Trophoblast cell (in vitro differentiated cells and primary cell): ENCODE data around the gene PDHX.

Source experiments
- DNase-seq, 2 donors: peaks; one replicate each; pipeline ENCODE4 v3.0.0-alpha.2; 2016
- H2AFZ ChIP-seq: 2 replicates; pipeline ENCODE4 v1.6.1; 2013; ENCODE audit warnings: low read length, moderate library complexity, mild to moderate bottlenecking; ENCODE audit not compliant: insufficient read depth, poor library complexity
- H2AK5ac ChIP-seq: 2 replicates; pipeline ENCODE4 v1.6.1; 2013; ENCODE audit warnings: mild to moderate bottlenecking, low read length
- H2BK120ac ChIP-seq: 2 replicates; pipeline ENCODE4 v1.6.1; 2013; ENCODE audit warnings: low read length, mild to moderate bottlenecking, moderate library complexity; ENCODE audit not compliant: insufficient read depth, poor library complexity
- H2BK12ac ChIP-seq: 2 replicates; pipeline ENCODE4 v1.6.1; 2013; ENCODE audit warnings: mild to moderate bottlenecking, low read length, moderate library complexity
- H2BK5ac ChIP-seq: 2 replicates; pipeline ENCODE4 v1.6.1; 2013; ENCODE audit warnings: low read length, low read depth, moderate library complexity, mild to moderate bottlenecking; ENCODE audit not compliant: poor library complexity
- H3K14ac ChIP-seq: 2 replicates; pipeline ENCODE4 v1.6.1; 2013; ENCODE audit warnings: mild to moderate bottlenecking, low read length
- H3K18ac ChIP-seq: 2 replicates; pipeline ENCODE4 v1.6.1; 2013; ENCODE audit warnings: mild to moderate bottlenecking, low read length
- H3K23ac ChIP-seq: 2 replicates; pipeline ENCODE4 v1.6.1; 2013; ENCODE audit warnings: low read length
- H3K27ac ChIP-seq: 2 replicates; pipeline ENCODE4 v1.5.1; 2013; ENCODE audit warnings: low read depth, mild to moderate bottlenecking, inconsistent platforms, low read length, moderate library complexity
- H3K27me3 ChIP-seq: 2 replicates; pipeline ENCODE4 v1.6.1; 2013; ENCODE audit warnings: inconsistent platforms, mild to moderate bottlenecking, low read length, moderate library complexity; ENCODE audit not compliant: insufficient read depth
- H3K36me3 ChIP-seq, 2 experiments: 1 replicate in 1 of 2; 2 replicates in 1 of 2; pipeline ENCODE4 v1.6.1; 2013; ENCODE audit warnings: low read length in 2 of 2, mild to moderate bottlenecking in 2 of 2, moderate library complexity in 1 of 2; ENCODE audit not compliant: insufficient read depth in 2 of 2, control insufficient read depth in 1 of 2
- H3K4ac ChIP-seq: 2 replicates; pipeline ENCODE4 v1.6.1; 2013; ENCODE audit warnings: low read depth, mild to moderate bottlenecking, low read length, moderate library complexity
- H3K4me1 ChIP-seq, 2 experiments: 1 replicate in 1 of 2; 2 replicates in 1 of 2; pipeline ENCODE4 v1.6.1; 2013; ENCODE audit warnings: low read length in 2 of 2, mild to moderate bottlenecking in 2 of 2, moderate library complexity in 1 of 2; ENCODE audit not compliant: insufficient read depth in 2 of 2, control insufficient read depth in 1 of 2
- H3K4me2 ChIP-seq: 2 replicates; pipeline ENCODE4 v1.6.1; 2013; ENCODE audit warnings: inconsistent platforms, mild to moderate bottlenecking, low read length, moderate library complexity
- H3K4me3 ChIP-seq: 2 replicates; pipeline ENCODE4 v1.5.1; 2013; ENCODE audit warnings: mild to moderate bottlenecking, low read depth, low read length, inconsistent platforms
- H3K79me1 ChIP-seq: one replicate; pipeline ENCODE4 v1.6.1; 2013; ENCODE audit warnings: low read length
- H3K79me2 ChIP-seq: 2 replicates; pipeline ENCODE4 v1.6.1; 2013; ENCODE audit warnings: low read length, mild to moderate bottlenecking; ENCODE audit not compliant: control insufficient read depth, insufficient read depth, poor library complexity
- H3K9ac ChIP-seq: 2 replicates; pipeline ENCODE4 v1.6.1; 2013; ENCODE audit warnings: mild to moderate bottlenecking, low read length
- H3K9me3 ChIP-seq: 2 replicates; pipeline ENCODE4 v1.6.1; 2013; ENCODE audit warnings: low read depth, mild to moderate bottlenecking, control low read depth, inconsistent platforms, low read length; ENCODE audit not compliant: insufficient read depth
- H4K12ac ChIP-seq: 2 replicates; pipeline ENCODE4 v1.6.1; 2013; ENCODE audit warnings: low read depth, mild to moderate bottlenecking, low read length, moderate library complexity
- H4K8ac ChIP-seq: 2 replicates; pipeline ENCODE4 v1.6.1; 2013; ENCODE audit warnings: low read depth, mild to moderate bottlenecking, low read length, moderate library complexity
- H4K91ac ChIP-seq: one replicate; pipeline ENCODE4 v1.6.1; 2013; ENCODE audit warnings: low read depth, mild to moderate bottlenecking, low read length, moderate library complexity
- WGBS: extraction: QIAGEN DNeasy Blood & Tissue Kit; methylation state at CpG from one replicate; pipeline ENCODE4 v1.1.7; 2013; ENCODE audit warnings: missing lambda C conversion rate; ENCODE audit not compliant: insufficient read length, insufficient coverage; ENCODE audit errors: extremely low coverage; 5-methylcytosine and 5-hydroxymethylcytosine counted together

Gene PDHX

DNA sequence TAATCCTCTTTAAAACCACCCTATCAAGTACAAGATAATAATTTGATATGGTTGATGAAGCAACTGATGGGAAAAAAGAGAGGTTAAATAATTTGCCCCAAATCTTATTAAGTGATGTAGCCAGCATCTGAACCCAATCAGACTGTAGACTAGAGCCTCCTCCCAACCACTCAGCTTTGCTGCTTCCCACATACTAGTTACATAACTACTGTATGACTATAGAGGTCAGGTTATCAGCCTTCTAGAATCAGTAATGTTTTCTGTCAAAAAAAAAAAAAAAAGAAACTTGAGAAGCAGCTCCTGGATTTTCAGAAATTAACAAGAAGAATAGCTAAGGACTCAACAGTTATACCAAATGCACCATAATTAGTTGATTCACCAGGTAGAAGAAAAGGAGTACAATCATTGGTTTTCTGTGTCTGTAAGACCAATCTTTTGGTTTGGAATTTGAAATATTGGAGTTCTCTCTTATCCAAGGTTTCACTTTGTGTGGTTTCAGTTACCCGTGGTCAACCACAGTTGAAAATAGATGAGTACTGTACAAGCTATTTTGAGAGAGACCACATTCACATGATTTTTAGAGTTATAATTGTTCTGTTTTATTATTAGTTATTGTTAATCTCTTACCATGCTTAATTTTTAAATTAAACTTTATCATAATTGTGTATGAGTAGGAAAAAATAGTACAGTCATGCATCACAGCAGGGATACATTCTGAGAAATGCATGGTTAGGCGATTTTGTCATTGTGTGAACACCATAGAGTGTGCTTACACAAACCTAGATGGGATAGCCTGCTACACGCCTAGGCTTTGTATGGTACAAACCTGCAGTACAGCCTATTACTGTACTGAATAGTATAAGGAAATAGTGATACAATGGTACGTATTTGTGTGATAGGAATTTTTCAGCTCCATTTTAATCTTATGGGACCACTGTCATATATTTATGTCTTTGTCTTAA, 72.2 kb downstream of the PDHX start:
- no peak overlapping the region for H2BK12ac ChIP-seq
- H3K14ac ChIP-seq = no peak overlapping the region
- no peak overlapping the region for H3K27ac ChIP-seq
- H4K12ac ChIP-seq = no peak overlapping the region
- H3K23ac ChIP-seq = no peak overlapping the region
- H3K4me3 ChIP-seq = no peak overlapping the region
- no peaks in the 10 kb centered on the region for H3K4me1 ChIP-seq
- DNase-seq = peak in 1 of 2 donors; percentile 48
- H2AFZ ChIP-seq = no peak overlapping the region
- no peak overlapping the region for H3K9ac ChIP-seq
- no peaks in the 10 kb centered on the region for H3K9me3 ChIP-seq
- no peaks in the 10 kb centered on the region for H3K79me2 ChIP-seq
- no peaks in the 10 kb centered on the region for H3K79me1 ChIP-seq
- H3K27me3 ChIP-seq = no peaks in the 10 kb centered on the region
- H3K4me2 ChIP-seq = no peak overlapping the region
- no peak overlapping the region for H4K8ac ChIP-seq
- H4K91ac ChIP-seq = no peak overlapping the region
- WGBS = no CpG with 5 or more reads among the region's 4 CpGs
- H3K18ac ChIP-seq = no peak overlapping the region
- peaks cover 2 to 3% of the 10 kb centered on the region in 2 experiments for H3K36me3 ChIP-seq
- no peak overlapping the region for H2AK5ac ChIP-seq
- no peak overlapping the region for H2BK5ac ChIP-seq
- no peak overlapping the region for H2BK120ac ChIP-seq
- H3K4ac ChIP-seq = no peak overlapping the region

- Histone ChIP-seq H3K4ac (no peak overlapping the region), H3K36me3 (peaks cover 0 to 3% of the 10 kb centered on the region in 2 experiments), H2BK5ac (no peak overlapping the region), H4K8ac (no peak overlapping the region), H4K91ac (no peak overlapping the region), H3K79me1 (no peaks in the 10 kb centered on the region), H3K18ac (no peak overlapping the region), H3K27me3 (no peaks in the 10 kb centered on the region), H3K4me1 (no peaks in the 10 kb centered on the region), H3K14ac (no peak overlapping the region), H2AFZ (no peak overlapping the region), H3K23ac (no peak overlapping the region), H3K4me3 (no peak overlapping the region), H3K4me2 (no peak overlapping the region), H3K9ac (no peak overlapping the region), H2BK120ac (no peak overlapping the region), H2AK5ac (no peak overlapping the region), H4K12ac (no peak overlapping the region), H3K9me3 (no peaks in the 10 kb centered on the region), H3K27ac (no peak overlapping the region), H3K79me2 (no peaks in the 10 kb centered on the region), H2BK12ac (no peak overlapping the region)
- no CpG with 5 or more reads among the region's 2 CpGs for WGBS
- DNase-seq = no peak
These were observed 74.5 kb downstream of the PDHX start for GRCh38 chr11:34990916-34991315.

- H3K27me3 ChIP-seq = no peaks in the 10 kb centered on the region
- H3K14ac ChIP-seq = no peak overlapping the region
- no peak overlapping the region for H3K18ac ChIP-seq
- no peak overlapping the region for H3K23ac ChIP-seq
- H3K4ac ChIP-seq = no peak overlapping the region
- DNase-seq = no peak
- no peak overlapping the region for H3K27ac ChIP-seq
- no peak overlapping the region for H3K9ac ChIP-seq
- H3K9me3 ChIP-seq = no peaks in the 10 kb centered on the region
- no peak overlapping the region for H4K8ac ChIP-seq
- no CpG with 5 or more reads among the region's 9 CpGs for WGBS
- no peak overlapping the region for H4K12ac ChIP-seq
- H2AK5ac ChIP-seq = no peak overlapping the region
- H2AFZ ChIP-seq = no peak overlapping the region
- H4K91ac ChIP-seq = no peak overlapping the region
- H2BK5ac ChIP-seq = no peak overlapping the region
- no peak overlapping the region for H2BK12ac ChIP-seq
- no peak overlapping the region for H3K4me3 ChIP-seq
- H3K36me3 ChIP-seq = peaks cover 0 to 3% of the 10 kb centered on the region in 2 experiments
- no peaks in the 10 kb centered on the region for H3K79me2 ChIP-seq
- H2BK120ac ChIP-seq = no peak overlapping the region
- H3K4me2 ChIP-seq = no peak overlapping the region
- H3K4me1 ChIP-seq = no peaks in the 10 kb centered on the region
- H3K79me1 ChIP-seq = no peaks in the 10 kb centered on the region
These were observed 78.4 kb downstream of the PDHX start for GRCh38 chr11:34994854-34995253.

GRCh38 chr11:34996958-34997357, 80.5 kb downstream of the PDHX start:
- Histone ChIP-seq H3K27me3 (no peaks in the 10 kb centered on the region), H3K4ac (no peak overlapping the region), H4K12ac (no peak overlapping the region), H3K79me1 (no peaks in the 10 kb centered on the region), H3K18ac (no peak overlapping the region), H2AK5ac (no peak overlapping the region), H3K79me2 (no peaks in the 10 kb centered on the region), H3K14ac (no peak overlapping the region), H3K27ac (no peak overlapping the region), H3K4me3 (no peak overlapping the region), H2AFZ (no peak overlapping the region), H3K4me1 (no peaks in the 10 kb centered on the region), H4K8ac (no peak overlapping the region), H3K9ac (no peak overlapping the region), H2BK120ac (no peak overlapping the region), H3K4me2 (no peak overlapping the region), H4K91ac (no peak overlapping the region), H2BK5ac (no peak overlapping the region), H3K36me3 (peaks cover 0 to 3% of the 10 kb centered on the region in 2 experiments), H3K23ac (no peak overlapping the region), H2BK12ac (no peak overlapping the region), H3K9me3 (no peaks in the 10 kb centered on the region)
- no CpG with 5 or more reads among the region's 5 CpGs for WGBS
- no peak for DNase-seq
